NK-92 (cell line): ENCODE data around the gene RGCC.
"Not testable (repeated sequence)": the region's sequence is repeated elsewhere in the genome, so short reads cannot be mapped to it uniquely, and the experiment has no call there.

Source experiments
- DNase-seq: peaks from one replicate; lab custom pipeline; 2025; ENCODE audit not compliant: unreplicated experiment; lab: John Stamatoyannopoulos, UW

RGCC gene

DNA sequence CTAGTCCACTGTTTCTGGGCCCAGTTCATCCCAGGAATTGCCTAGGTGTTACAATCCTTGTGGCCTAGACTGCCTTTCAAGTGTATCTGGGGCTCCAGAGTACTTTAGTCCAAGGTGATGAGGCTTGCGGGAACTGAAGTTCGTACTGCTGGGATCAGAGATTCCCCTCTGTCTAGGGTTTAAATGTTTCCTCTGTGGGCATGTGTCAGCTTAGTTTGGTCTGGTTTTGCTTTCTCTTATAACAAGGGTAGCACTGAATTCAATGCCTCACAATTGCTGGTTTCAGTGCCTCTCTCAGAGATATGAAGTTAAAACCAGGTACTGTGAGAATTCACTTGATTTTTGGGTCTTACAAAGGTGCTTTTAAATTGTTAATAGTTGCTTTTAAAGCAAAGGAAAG is 30.8 kb downstream of the RGCC start:
- DNase-seq = no peak

GRCh38 chr13:41490371-41491015 is 33.1 kb downstream of the RGCC start:
- no peak for DNase-seq

DNA sequence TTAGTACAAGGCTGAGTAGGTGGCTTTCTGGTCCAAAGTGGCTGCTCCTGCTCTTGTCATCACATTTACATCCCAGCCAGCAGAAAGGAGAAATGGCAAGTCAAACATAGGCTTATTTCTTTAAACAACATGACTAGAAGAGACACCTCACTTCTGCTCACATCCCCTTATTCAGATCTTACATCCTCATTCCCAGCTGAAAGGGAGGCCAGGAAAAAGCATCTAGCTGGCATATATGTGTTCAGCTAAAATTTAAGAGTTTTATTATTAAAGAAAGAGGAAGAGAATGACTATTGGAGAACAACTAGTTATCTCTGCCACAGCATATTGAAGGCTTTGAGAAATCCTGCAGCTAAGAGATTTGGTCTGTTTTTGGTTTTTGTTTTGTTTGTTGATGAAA is 34.1 kb downstream of the RGCC start:
- no peak for DNase-seq

DNA sequence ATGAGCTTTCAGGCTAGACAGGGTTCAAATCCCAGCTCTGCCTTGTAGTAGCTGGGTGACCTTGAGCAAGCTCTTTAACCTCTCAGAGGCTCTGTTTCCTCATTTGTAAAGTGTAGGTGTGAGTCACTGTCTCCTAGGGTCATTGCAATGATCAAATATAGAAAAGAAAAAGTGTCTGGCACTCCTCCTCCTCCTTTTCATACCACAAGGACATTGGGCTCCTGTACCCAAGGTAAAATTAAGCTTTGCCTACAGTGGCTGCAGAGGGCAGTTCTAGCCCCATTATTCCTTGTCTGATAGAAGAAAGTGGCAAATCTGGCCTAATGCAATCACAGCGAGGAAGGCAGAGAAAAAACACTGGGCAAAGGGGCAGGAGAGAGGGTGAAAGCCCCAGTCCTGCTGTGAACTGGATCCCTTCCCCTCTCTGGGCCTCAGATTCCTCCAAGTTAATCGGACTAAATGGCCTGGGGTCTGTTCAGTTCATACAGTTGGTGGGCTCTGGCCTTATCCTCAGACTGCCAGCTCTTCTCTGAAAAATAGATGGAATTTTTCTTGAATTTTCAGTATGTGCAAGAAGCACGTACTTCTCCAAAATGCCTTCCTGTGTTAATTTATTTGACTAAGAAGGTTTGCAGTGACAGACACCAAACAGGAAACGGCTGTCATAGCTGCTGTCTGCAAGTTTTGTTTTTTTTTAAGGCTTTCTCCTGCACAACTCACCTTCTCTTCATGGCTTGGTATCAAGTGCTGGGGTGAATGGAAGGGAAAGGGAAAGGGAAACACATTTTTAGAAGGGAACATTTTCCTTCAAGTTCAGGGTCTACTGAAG is 35.3 kb downstream of the RGCC start:
- DNase-seq = no peak

- DNase-seq = no peak
Observed at GRCh38 chr13:41494202-41494601, 36.9 kb downstream of the RGCC start.

DNA sequence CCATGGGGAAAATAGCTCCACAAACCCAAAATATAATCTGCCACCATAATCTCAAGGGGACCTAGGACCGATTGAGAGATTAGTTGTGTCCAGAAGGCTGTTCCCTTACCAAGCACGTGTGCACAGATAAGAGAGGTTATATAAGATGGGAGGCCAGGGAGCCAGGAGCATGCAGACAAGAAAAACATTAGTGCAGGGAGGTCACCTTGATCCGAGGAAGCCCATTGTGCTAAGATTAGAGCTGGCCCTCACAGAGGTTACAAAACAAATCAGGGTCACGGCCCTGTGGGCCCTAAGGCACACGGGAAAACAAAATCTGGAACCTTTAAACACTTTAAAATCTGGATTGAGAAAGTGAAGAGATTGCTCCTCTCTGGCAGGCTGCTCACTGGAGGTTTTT is 37.7 kb downstream of the RGCC start:
- no peak for DNase-seq

DNA sequence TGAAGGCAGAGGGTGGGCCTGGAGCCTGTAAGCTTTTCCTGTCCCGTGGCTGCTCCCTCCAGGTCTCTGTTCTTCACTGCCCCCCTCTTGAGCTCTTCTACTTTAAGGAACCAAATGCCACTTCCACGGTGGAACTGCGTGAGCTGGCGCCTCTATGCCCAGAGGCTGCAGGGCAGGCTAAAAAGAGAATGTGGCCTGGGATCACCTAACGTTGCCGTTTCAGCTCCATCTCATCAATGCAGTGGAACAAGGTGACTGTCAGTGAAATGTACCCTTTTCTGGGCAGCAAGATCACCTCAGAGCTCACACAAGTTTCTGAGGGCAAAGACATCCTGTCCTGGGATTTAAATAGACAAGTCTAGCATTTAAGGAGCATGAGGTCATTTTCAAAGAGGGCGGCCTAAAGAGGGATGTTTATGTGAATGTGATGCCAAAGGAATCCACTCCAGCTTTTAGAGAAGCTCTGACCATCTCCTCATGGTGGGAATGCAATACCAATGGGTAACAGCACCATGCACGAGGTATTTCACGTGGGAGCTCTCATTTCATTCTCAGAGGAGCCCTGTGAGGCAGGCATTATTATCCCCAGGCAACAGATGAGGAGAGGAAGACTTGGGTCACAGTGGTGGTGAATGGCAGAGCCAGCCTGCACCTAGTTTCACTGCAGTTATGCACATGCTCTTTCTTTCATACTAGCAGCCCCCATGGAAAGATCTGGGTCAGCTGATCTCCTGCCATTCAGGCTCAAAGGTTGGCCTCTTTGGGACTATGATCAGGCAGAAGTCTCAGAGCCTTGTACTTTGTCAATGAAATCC is 39.3 kb downstream of the RGCC start:
- no peak for DNase-seq

GRCh38 chr13:41497436-41497835 is 40.1 kb downstream of the RGCC start:
- no peak for DNase-seq

DNA sequence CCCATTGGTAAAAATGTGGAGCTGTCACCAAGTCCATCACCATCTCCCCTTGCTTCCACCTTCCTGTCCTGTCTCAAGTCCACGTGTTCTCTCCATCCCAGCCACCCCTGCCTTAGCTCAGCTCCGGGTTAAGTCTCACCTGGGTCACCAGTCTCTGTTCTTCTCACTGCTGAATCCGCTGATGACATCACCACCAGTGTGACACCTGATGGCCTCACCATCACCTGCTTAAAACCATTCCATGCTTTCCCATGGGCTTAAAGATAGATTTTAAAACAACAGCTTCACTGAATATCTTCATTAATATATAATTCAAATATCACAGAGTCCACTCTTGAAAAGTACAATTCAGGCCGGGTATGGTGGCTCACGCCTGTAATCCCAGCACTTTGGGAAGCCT is 42.1 kb downstream of the RGCC start:
- DNase-seq = no peak

GRCh38 chr13:41500511-41500910 is 43.2 kb downstream of the RGCC start:
- no peak for DNase-seq

GRCh38 chr13:41501281-41501680 is 43.9 kb downstream of the RGCC start:
- no peak for DNase-seq

- no peak for DNase-seq
Observed at GRCh38 chr13:41502031-41502430, 44.7 kb downstream of the RGCC start.

DNA sequence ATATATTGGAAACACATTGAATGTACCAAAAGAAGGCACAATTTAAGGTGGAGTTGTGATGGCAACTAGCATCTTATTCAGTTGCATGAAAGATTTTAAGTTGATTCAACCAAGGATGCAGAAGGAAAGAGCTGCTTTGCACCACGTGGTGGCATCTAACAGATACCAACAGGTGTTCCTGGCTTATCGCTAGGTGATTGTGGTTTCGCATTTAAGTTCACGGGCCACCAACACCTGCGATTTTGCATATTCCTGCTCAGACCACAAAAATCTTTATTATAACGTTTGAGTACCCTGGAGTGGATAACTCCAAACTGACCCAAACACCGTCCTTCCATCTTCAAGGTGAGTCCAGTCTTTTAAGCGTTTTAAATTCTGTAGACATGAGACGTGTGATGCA is 45.3 kb downstream of the RGCC start:
- DNase-seq = no peak

- DNase-seq = no peak
Observed at GRCh38 chr13:41503356-41503755, 46.0 kb downstream of the RGCC start.

DNA sequence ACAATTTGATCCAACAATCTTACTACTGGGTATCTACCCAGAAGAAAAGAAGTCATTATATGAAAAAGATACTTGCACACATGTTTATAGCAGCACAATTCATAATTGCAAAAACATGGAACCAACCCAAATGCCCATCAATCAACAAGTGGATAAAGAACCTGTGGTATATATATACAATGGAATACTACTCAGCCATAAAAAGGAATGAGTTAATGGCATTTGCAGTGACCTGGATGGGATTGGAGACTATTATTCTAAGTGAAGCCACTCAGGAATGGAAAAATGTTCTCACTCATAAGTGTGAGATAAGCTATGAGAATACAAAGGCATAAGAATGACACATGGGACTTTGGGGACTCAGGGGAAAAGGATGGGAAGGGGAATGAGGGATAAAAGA is 47.3 kb downstream of the RGCC start:
- DNase-seq = not testable (repeated sequence)

DNA sequence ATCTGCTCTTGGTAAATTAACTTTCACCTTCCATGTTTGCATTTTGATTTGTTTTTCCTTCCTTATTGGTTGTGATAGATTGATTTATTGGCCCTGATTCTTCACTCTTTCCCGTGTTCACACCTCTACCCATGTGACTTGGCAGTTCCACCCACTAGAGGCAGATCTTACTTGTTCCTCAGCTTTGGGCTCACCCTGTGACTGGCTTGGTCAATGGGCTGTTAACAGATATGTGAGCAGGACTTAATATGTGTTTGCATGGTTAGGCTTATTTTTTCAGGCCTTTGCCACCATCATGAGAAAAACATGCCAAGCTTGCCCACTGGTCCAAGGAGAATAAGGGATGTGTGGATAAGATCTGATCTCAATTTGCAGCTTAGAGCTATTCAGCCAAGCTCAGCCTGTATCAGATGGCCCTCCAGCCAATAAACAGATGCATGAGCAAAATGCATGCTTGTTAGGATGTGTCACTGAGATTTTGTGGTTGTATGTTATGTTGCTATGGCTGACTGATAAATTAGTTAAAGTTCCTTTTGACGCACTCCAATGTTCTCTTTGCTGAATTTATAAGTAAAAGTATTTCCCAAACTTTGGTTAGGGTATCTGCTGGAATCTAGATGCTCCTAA is 48.0 kb downstream of the RGCC start:
- DNase-seq = no peak

DNA sequence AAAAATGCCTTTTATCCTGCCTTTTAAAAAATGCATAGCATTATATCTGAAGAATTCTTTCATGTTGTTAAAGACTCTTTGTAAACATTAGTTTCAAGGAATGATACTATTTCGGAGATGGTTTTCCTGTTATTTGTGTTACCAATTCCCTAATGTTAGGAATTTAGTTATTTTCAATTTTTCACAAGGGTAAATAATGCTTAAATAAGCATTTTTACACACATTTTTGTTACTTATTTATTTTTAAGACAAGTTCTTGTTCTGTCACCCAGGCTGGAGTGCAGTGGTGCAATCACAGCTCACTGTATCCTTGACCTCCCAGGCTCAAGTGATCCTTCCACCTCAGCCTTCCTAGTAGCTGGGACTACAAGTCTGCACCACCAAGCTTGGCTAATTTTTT is 49.0 kb downstream of the RGCC start:
- no peak for DNase-seq

DNA sequence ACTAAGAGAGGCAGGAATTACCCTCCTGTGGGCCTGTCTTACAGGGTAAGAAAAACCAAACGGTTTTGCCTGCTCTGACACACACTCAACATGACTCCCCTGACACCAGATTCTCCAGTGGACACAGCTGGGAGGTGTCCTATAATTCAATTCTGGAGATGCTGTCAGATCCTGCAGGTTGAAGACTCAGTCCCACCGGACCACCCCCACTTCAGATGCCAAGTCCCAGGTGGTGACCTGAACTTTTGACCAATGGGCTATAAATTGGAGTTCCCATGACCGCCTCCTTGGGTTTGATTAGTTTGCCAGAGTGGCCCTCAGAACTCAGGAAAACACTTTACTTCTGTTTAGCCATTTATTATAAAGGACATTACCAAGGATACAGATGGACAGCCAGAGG is 52.6 kb downstream of the RGCC start:
- DNase-seq = no peak

GRCh38 chr13:41511827-41512226 is 54.5 kb downstream of the RGCC start:
- no peak for DNase-seq

DNA sequence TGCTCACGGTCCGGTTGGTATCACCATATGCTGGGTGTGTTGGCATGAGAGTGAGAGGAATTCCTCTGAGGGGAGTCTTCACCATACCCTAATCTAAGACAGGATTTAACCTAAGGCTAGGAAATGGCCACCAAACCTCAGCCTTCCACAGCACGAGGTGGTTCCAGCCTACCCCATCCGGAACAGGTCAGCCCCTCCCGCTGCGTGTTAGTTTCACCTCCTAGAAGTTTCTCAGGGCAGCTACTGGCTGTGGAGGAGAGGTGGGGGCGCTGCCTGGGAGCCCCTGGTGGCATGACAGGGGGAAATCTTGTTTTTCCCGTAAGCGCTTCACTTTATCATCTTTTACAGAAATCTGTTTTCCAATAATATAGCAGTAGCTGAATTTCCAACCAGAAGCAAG is 55.1 kb downstream of the RGCC start:
- no peak for DNase-seq

GRCh38 chr13:41513600-41513999 is 56.2 kb downstream of the RGCC start:
- DNase-seq = no peak
